ENCODE measurements around the gene ZNF619.

GRCh38 chr3:40518067-40518466, 41.1 kb downstream of the ZNF619 start:
- TF ChIP-seq CTCF (IDR thresholded peaks at IDR 0.05): no peak
- TF ChIP-seq POLR2AphosphoS5 (IDR thresholded peaks at IDR 0.05): no peak
- no peak for TF ChIP-seq POLR2A (IDR thresholded peaks at IDR 0.05)
